HG03439 (cell line): Measurements from ENCODE around the gene CACNA2D3.

Experiments
- ATAC-seq: cut with Tn5 transposase; IDR thresholded peaks from one replicate; pipeline ENCODE4 v1.9.1; 2021; ENCODE audit warnings: mild to moderate bottlenecking, moderate library complexity; ENCODE audit not compliant: unreplicated experiment

CACNA2D3 gene

GRCh38 chr3:54772746-54773145 lies 650.4 kb downstream of the CACNA2D3 start:
- ATAC-seq = no peak

- ATAC-seq = no peak
Measured at GRCh38 chr3:54773271-54773670, 650.9 kb downstream of the CACNA2D3 start.

DNA sequence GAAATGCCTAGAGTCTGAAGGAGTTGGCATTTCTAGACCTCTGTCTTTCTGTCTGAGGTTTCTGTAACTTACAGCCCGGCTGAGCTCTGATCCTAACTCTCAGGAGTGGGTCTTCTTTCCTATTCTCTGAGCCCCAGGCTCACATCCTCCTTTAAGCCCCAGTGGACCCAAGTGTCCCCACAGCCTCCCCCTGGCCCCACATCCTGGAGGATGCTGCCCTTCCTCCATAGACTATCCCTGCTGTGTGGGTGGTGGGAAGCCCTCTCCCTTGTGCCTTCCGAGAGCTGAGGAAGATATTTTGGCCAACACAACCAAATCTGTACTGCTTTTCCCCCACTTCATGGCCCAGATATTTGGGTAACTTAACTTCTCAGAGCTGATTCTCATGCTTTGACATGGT lies 654.2 kb downstream of the CACNA2D3 start:
- ATAC-seq = no peak

GRCh38 chr3:54777141-54777540 lies 654.8 kb downstream of the CACNA2D3 start:
- ATAC-seq = no peak

GRCh38 chr3:54780336-54780735 lies 658.0 kb downstream of the CACNA2D3 start:
- ATAC-seq = no peak

DNA sequence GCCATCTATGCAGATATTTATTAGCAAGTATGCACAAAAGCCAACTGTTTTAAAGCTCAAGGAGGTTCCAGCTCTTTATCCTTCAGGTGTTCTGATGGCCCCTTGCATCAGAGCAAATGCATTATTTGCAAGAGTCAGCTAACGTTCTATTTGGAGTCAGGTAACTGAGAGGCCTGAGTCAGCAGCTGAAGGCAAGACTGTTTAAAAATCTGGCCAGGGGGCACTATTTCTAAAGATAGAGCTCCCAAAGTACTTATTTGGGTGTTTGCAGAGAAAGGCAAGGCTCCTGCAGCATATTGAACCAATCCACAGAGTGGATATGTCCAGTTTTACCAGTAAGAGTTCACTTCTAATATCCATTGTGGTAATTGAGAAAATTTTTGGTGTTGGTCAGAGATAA lies 659.4 kb downstream of the CACNA2D3 start:
- no peak for ATAC-seq

- no peak for ATAC-seq
Measured at GRCh38 chr3:54783611-54784010, 661.3 kb downstream of the CACNA2D3 start.

DNA sequence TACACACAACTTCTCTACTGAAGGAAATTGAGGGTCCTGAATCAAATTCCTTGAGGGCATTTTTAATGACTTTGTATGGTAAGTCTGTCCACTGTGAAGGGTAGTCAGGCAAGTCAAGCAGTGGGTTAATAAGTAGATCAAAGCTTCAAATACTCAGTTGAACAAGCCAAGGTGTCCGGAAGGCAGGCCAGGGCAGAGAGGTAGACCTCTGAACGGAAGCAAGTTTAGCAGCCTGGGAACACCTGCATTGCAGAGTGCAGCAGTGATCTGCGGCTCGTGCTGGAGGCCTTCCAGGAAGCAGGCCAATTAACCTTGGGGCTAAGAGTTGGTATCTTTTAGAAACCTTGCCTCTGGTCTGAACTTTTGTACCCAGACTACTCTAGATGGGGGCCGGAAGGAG lies 661.7 kb downstream of the CACNA2D3 start:
- ATAC-seq = no peak

DNA sequence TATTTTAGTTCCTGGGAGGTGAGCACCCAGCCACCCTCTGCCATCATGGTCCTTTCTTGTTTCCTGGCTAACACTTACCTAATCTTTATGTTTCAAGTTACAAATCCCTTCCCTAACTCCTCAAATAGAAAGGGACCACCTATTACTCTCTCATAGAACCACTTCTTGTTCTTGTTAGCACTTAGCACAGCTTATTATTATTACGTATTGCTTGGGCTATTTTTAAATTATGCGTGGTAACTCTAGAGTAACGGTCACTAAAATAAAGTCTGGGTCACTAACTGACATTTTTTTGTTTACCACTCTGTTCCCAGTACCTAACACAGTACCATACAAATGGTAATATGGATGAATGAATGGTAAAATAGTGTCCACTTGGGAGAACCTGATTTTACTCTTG lies 663.6 kb downstream of the CACNA2D3 start:
- ATAC-seq = no peak

DNA sequence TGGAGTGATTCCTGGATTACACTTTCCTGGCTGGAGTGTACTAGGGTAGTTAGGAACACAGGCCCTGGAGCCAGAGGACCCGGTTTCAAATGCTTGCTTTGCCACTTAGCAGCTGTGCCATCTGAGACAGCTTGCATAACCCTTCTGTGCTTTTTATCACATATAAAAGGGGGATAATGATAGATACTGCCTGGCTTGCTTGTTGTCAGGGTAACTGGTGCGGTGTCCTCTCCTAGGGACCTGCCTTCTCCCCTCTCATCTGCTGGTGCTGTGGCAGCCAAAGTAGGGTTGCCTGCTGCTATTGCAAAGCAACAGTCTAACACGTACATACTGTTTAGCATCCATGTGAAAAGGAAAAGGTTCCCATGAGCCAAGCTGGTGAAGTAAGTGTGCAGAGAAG lies 667.7 kb downstream of the CACNA2D3 start:
- no peak for ATAC-seq

DNA sequence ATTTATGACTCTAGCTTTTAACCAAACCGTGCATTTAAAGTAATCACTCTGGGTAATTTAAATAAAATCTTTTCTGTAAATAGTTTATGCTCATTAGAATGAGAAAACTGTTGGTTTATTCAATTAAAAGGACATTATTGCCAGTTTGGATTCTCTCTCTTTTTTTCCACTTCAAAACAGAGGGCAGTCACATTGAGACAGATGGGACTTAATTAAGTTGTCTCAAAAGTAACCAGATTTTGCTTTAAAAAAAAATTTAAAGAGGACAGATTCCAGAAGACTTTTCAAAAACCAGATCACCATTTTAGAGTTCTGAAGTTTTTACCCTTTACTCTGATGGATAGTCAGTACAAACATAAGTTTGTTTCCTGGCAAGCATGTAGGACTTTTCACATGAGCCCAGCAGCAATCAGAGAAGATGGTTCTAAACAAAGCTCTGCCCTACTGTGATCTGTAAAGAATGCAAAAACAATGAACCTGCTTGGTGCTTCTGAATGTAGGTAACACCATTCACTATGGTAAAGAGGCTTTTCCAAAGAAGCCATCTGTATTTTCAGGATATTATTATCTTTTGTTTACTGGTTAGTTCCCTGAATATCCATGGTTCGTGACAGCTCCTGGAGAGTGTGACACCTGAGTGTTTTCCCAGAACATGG lies 669.3 kb downstream of the CACNA2D3 start:
- no peak for ATAC-seq

- ATAC-seq = no peak
Measured at GRCh38 chr3:54792584-54792983, 670.2 kb downstream of the CACNA2D3 start.

DNA sequence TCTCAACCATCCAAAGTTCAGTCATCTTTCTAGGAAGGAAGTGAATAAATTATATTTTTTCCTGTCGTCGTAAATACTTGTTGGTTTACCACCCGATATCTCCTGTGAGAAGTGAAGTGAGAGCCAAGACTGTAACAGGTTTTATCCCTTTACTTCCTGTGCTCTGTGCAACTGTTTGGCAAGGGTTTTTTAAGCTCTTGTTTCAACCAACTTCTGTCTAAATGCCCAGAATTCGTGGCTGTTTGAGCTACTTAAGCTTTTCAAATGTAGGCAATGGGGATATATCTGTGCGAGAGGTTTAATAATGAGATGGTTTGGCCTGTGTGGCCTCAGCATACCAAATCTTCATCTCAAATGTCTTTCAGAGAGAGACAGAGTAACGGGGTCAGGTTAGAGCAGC lies 670.8 kb downstream of the CACNA2D3 start:
- no peak for ATAC-seq

DNA sequence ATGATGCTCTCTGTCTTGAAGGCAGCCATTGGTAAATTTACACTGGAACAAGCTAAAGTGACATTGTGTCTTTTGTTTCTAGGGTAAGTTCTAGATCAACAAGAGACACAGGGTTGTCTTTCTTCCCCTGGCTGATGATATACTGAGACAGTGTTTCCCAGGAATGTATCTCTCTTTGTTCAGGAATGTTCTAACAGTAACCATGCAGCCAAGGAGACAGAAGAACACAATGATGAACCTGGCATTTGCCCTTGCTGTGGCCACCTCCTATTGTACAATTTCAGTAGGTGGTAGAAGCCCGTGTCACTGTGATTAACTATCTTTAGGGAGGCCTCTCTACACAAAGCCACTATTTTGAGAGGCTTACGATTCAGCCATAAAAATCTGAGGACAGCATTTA lies 674.8 kb downstream of the CACNA2D3 start:
- no peak for ATAC-seq

DNA sequence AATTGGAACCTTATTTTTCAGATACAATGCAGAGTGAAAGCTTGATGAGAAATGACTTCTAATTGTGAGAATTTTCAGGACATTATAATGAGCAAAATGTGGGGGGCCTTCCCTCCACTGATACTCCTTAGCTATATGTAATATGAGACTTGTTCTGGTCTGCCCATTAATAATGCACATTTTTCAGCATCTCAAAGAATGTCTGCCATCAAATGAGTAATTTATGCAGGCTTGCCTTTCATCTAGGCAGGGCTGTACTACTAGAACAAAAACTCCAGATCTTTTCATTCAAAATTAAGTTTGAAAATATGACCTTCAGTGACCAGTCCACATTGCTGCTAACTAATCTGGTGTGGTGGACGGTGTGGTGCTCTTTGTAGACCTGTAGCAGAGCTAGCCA lies 678.1 kb downstream of the CACNA2D3 start:
- no peak for ATAC-seq

DNA sequence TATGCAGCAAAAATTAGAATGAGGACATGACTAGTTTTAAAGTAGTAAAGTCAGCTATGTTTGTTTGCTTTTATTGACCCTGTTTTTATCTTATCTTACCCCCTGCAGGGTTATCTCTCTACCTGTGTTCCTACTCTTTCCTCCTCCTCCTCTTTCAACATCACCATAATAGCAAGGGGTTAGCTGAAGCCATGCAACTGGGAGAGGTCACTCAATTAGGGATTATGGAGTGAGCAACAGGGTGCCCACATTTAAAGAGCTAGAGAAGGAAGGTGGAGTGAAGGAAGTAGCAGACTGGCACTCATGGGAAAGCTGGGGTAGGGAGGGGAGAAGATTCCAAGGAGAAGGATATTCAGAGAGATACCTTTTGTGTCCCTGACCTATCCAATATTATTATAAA lies 679.6 kb downstream of the CACNA2D3 start:
- ATAC-seq = no peak

- ATAC-seq = no peak
Measured at GRCh38 chr3:54810401-54810800, 688.0 kb downstream of the CACNA2D3 start.

DNA sequence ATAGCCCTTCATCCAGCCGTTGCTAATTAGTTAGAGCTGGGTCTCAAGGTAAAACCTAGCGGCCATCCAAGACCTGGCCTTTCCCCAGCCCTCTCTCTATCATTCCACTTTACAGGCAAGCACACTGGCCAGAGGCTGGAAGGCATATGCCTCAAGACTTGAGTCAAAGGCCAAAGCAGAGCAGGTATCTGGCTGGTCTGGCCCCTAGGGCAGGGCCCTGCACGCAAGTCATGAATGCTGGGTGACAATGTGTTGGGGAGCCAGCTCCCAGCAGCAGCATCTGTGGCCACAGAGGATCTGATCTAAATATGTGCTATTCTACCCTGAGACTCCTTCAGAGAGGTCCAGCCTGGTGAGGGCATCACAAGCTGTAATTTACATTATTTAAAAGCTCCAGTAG lies 691.9 kb downstream of the CACNA2D3 start:
- no peak for ATAC-seq

- no peak for ATAC-seq
Measured at GRCh38 chr3:54817628-54818027, 695.3 kb downstream of the CACNA2D3 start.

- ATAC-seq = no peak
Measured at GRCh38 chr3:54818486-54818885, 696.1 kb downstream of the CACNA2D3 start.

- ATAC-seq = no peak
Measured at GRCh38 chr3:54818942-54819341, 696.6 kb downstream of the CACNA2D3 start.

- no peak for ATAC-seq
Measured at GRCh38 chr3:54819946-54820345, 697.6 kb downstream of the CACNA2D3 start.

- no peak for ATAC-seq
Measured at GRCh38 chr3:54822206-54822605, 699.9 kb downstream of the CACNA2D3 start.
